Measurements from ENCODE around the gene SLC22A3.

SLC22A3 gene

GRCh38 chr6:160395187-160395586, 47.0 kb downstream of the SLC22A3 start:
- H3K27ac ChIP-seq: peak overlapping the region; percentile 98
- TF ChIP-seq ZFX (IDR thresholded peaks at IDR 0.05; ENCODE audit: borderline replicate concordance) (no peak), CTCF (IDR thresholded peaks at IDR 0.05) (no peak)

- TF ChIP-seq CTCF (IDR thresholded peaks at IDR 0.05) (no peak), ZFX (IDR thresholded peaks at IDR 0.05; ENCODE audit: borderline replicate concordance) (no peak)
These were observed 48.1 kb downstream of the SLC22A3 start for GRCh38 chr6:160396292-160396691.

DNA sequence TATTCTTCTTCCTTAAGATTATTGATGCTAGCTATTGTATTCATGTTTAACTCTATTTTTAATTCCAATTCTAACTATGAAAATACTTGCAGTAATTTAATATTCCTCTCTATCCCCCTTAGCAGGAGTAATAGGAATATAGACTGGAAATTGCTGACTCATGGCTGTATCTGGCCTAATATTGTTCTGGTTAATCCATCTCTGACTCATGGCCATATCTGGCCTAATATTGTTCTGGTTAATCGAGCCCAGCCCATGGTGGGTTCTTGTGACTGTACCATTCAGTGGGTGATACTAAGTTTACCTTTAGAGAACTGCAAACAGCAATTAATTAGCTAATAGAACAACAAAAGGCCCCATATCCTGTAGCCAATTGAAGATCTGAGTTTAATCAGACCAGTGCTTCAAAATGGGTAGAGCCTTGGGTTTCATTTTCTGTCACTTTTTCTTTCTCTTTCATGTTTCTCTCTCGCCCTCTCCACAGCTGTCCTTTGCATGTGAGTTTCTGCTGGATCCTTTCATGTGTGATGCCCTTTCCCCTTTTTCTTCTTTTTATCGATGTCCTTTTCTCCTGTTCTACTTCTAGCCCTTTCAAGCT, 50.6 kb downstream of the SLC22A3 start:
- TF ChIP-seq ZFX (IDR thresholded peaks at IDR 0.05; ENCODE audit: borderline replicate concordance) (no peak), CTCF (IDR thresholded peaks at IDR 0.05) (no peak)
- H3K27ac ChIP-seq: peak overlapping the region; percentile 84

More at GRCh38 chr6:160396292-160396691, 48.1 kb downstream of the SLC22A3 start:
- peak overlapping the region; percentile 98 for H3K27ac ChIP-seq

GRCh38 chr6:160400446-160400845, 52.3 kb downstream of the SLC22A3 start:
- peak overlapping the region; percentile 84 for H3K27ac ChIP-seq
- TF ChIP-seq CTCF (IDR thresholded peaks at IDR 0.05): no peak

DNA sequence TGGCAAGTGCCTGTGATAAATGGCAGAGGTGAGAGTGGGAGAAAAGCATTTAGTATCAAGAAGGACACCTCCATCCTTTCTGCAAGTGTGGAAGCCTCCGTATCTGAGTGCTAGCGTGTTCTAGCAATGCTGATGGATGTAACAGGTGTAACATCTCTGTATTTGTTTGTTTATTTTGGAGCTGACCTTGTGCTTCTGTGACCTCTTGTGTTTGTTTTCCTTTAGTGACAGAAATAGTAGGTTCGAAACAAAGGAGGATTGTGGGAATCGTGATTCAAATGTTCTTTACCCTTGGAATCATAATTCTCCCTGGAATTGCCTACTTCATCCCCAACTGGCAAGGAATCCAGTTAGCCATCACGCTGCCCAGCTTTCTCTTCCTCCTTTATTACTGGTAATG, 60.4 kb downstream of the SLC22A3 start:
- TF ChIP-seq CTCF (IDR thresholded peaks at IDR 0.05): no peak
- H3K27ac ChIP-seq: peak overlapping the region; percentile 38; the same call in 1 of the 2 replicates

DNA sequence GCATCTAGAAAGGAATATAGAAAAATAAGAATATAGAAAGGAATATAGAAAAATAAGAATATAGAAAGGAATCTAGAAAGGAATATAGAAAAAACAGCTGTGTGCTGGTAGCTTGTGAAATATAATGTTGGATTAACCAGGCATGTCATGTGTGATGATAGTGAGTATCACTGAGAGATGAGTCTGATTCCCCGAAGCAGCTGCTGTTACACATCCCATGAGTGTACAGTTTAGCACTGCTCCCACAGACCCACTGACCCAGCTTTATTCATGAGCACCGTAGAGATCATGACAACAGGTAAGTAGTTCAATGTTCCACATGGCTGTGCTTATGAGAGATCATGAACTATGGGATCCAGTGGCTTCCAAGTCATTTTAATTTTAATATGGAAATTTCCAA, 64.8 kb downstream of the SLC22A3 start:
- TF ChIP-seq CTCF (IDR thresholded peaks at IDR 0.05) (no peak), ZFX (IDR thresholded peaks at IDR 0.05; ENCODE audit: borderline replicate concordance) (no peak)
- no peak overlapping the region for H3K27ac ChIP-seq

DNA sequence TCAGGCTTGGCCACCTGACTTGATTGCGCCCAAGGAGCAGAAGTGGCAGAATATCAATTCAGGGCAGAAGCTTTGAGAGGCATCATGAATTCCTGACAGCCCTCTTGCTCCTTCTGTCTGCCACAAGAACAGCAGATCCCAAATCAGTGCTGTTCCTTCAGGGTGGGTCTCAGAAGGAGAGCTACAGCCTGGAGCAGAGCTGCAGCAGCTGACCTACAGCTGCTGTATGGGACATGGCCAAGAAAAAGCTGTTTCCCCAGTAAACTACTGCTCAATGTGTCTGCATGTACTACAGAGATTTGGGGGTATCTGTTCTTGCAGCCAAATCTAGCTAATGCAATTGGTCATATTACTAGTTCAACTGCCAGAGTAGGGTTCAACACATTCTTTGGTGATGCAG, 69.0 kb downstream of the SLC22A3 start:
- no peak for TF ChIP-seq CTCF (IDR thresholded peaks at IDR 0.05)
- TF ChIP-seq ZFX (IDR thresholded peaks at IDR 0.05; ENCODE audit: borderline replicate concordance): no peak

More for the DNA sequence above, 69.0 kb downstream of the SLC22A3 start:
- H3K27ac ChIP-seq: no peak overlapping the region
